Muscle layer of duodenum (tissue), 2 donors: Measurements from ENCODE around the gene PLCB4.
"Not testable (repeated sequence)": the region's sequence is repeated elsewhere in the genome, so short reads cannot be mapped to it uniquely, and the experiment has no call there.

Source experiments
- H3K27ac ChIP-seq: one replicate; pipeline ENCODE4 v1.7.0; 2013; ENCODE audit warnings: mild to moderate bottlenecking, low read length
- H3K27me3 ChIP-seq: one replicate; pipeline ENCODE4 v1.7.0; 2013; ENCODE audit warnings: low read depth, mild to moderate bottlenecking, control low read depth, low read length
- H3K36me3 ChIP-seq, 2 donors: one replicate each; pipeline ENCODE4 v1.7.0; 2013; ENCODE audit warnings: low read length in 2 of 2, control low read depth in 1 of 2, mild to moderate bottlenecking in 1 of 2; ENCODE audit not compliant: insufficient read depth in 2 of 2, control insufficient read depth in 1 of 2
- H3K4me1 ChIP-seq, 2 donors: one replicate each; pipeline ENCODE4 v1.7.0; 2013; ENCODE audit warnings: low read length in 2 of 2, mild to moderate bottlenecking in 2 of 2, control low read depth in 1 of 2, moderate library complexity in 1 of 2; ENCODE audit not compliant: insufficient read depth in 2 of 2, control insufficient read depth in 1 of 2
- H3K4me3 ChIP-seq, 2 donors: one replicate each; pipeline ENCODE4 v1.7.0; 2013; ENCODE audit warnings: low read length in 2 of 2, low read depth in 1 of 2, mild to moderate bottlenecking in 1 of 2
- H3K9me3 ChIP-seq, 2 donors: one replicate each; pipeline ENCODE4 v1.7.0; 2013; ENCODE audit warnings: low read length in 2 of 2, control low read depth in 1 of 2, mild to moderate bottlenecking in 1 of 2; ENCODE audit not compliant: control insufficient read depth in 1 of 2
- donor health status: healthy.

PLCB4 gene

GRCh38 chr20:9035126-9035525 is 33.8 kb upstream of the PLCB4 start:
- Histone ChIP-seq H3K36me3 (no peaks in the 10 kb centered on the region), H3K27ac (no peak overlapping the region), H3K27me3 (no peaks in the 10 kb centered on the region), H3K9me3 (no peaks in the 10 kb centered on the region), H3K4me3 (no peak overlapping the region), H3K4me1 (peaks cover 0 to 4% of the 10 kb centered on the region in 2 donors)

- Histone ChIP-seq H3K27ac (no peak overlapping the region), H3K4me1 (peaks cover 0 to 4% of the 10 kb centered on the region in 2 donors), H3K4me3 (no peak overlapping the region), H3K36me3 (no peaks in the 10 kb centered on the region), H3K9me3 (no peaks in the 10 kb centered on the region), H3K27me3 (no peaks in the 10 kb centered on the region)
These were observed 32.3 kb upstream of the PLCB4 start for GRCh38 chr20:9036593-9036992.

- Histone ChIP-seq H3K36me3 (no peaks in the 10 kb centered on the region), H3K9me3 (no peaks in the 10 kb centered on the region), H3K4me3 (no peak overlapping the region), H3K27me3 (no peaks in the 10 kb centered on the region), H3K27ac (no peak overlapping the region), H3K4me1 (no peaks in the 10 kb centered on the region)
These were observed 29.9 kb upstream of the PLCB4 start for GRCh38 chr20:9038791-9039535.

GRCh38 chr20:9040863-9041524 is 27.9 kb upstream of the PLCB4 start:
- Histone ChIP-seq H3K36me3 (no peaks in the 10 kb centered on the region), H3K9me3 (no peaks in the 10 kb centered on the region), H3K4me3 (no peak overlapping the region), H3K27me3 (no peaks in the 10 kb centered on the region), H3K27ac (no peak overlapping the region), H3K4me1 (no peaks in the 10 kb centered on the region)

- H3K9me3 ChIP-seq: peaks cover 0 to 2% of the 10 kb centered on the region in 2 donors
- no peak overlapping the region for H3K4me3 ChIP-seq
- H3K36me3 ChIP-seq: no peaks in the 10 kb centered on the region
- H3K27me3 ChIP-seq: no peaks in the 10 kb centered on the region
- no peak overlapping the region for H3K27ac ChIP-seq
- no peaks in the 10 kb centered on the region for H3K4me1 ChIP-seq
These were observed 25.5 kb upstream of the PLCB4 start for GRCh38 chr20:9043364-9043763.

- not testable (repeated sequence) for H3K4me3 ChIP-seq, H3K27me3 ChIP-seq, H3K9me3 ChIP-seq, H3K27ac ChIP-seq, H3K36me3 ChIP-seq, H3K4me1 ChIP-seq
These were observed 21.0 kb upstream of the PLCB4 start for GRCh38 chr20:9047928-9048327.

- no peaks in the 10 kb centered on the region for H3K4me1 ChIP-seq
- no peak overlapping the region for H3K27ac ChIP-seq
- no peaks in the 10 kb centered on the region for H3K36me3 ChIP-seq
- no peak overlapping the region for H3K4me3 ChIP-seq
- peaks cover 0 to 6% of the 10 kb centered on the region in 2 donors for H3K9me3 ChIP-seq
- H3K27me3 ChIP-seq: no peaks in the 10 kb centered on the region
These were observed 17.4 kb upstream of the PLCB4 start for GRCh38 chr20:9051508-9051907.

- Histone ChIP-seq H3K9me3 (peaks cover 0 to 6% of the 10 kb centered on the region in 2 donors), H3K4me1 (no peaks in the 10 kb centered on the region), H3K27me3 (no peaks in the 10 kb centered on the region), H3K4me3 (no peak overlapping the region), H3K27ac (no peak overlapping the region), H3K36me3 (no peaks in the 10 kb centered on the region)
These were observed 16.8 kb upstream of the PLCB4 start for GRCh38 chr20:9052136-9052535.

GRCh38 chr20:9053108-9053507 is 15.8 kb upstream of the PLCB4 start:
- H3K4me3 ChIP-seq: no peak overlapping the region
- H3K27ac ChIP-seq: no peak overlapping the region
- H3K4me1 ChIP-seq: no peaks in the 10 kb centered on the region
- no peaks in the 10 kb centered on the region for H3K36me3 ChIP-seq
- no peaks in the 10 kb centered on the region for H3K27me3 ChIP-seq
- peaks cover 0 to 4% of the 10 kb centered on the region in 2 donors for H3K9me3 ChIP-seq

- no peaks in the 10 kb centered on the region for H3K4me1 ChIP-seq
- no peak overlapping the region for H3K27ac ChIP-seq
- no peak overlapping the region for H3K4me3 ChIP-seq
- H3K36me3 ChIP-seq: no peaks in the 10 kb centered on the region
- no peaks in the 10 kb centered on the region for H3K27me3 ChIP-seq
- no peaks in the 10 kb centered on the region for H3K9me3 ChIP-seq
These were observed 14.7 kb upstream of the PLCB4 start for GRCh38 chr20:9054176-9054575.

GRCh38 chr20:9059931-9060330 is 9.0 kb upstream of the PLCB4 start:
- no peaks in the 10 kb centered on the region for H3K9me3 ChIP-seq
- no peak overlapping the region for H3K27ac ChIP-seq
- H3K4me1 ChIP-seq: no peaks in the 10 kb centered on the region
- H3K36me3 ChIP-seq: no peaks in the 10 kb centered on the region
- no peaks in the 10 kb centered on the region for H3K27me3 ChIP-seq
- H3K4me3 ChIP-seq: no peak overlapping the region

- no peaks in the 10 kb centered on the region for H3K4me1 ChIP-seq
- H3K27me3 ChIP-seq: no peaks in the 10 kb centered on the region
- no peak overlapping the region for H3K27ac ChIP-seq
- H3K4me3 ChIP-seq: no peak overlapping the region
- H3K36me3 ChIP-seq: no peaks in the 10 kb centered on the region
- no peaks in the 10 kb centered on the region for H3K9me3 ChIP-seq
These were observed 7.5 kb upstream of the PLCB4 start for GRCh38 chr20:9061434-9061833.
